GM19397 (cell line): ENCODE measurements around the gene CCDC12.

ENCODE experiments used
- ATAC-seq: cut with Tn5 transposase; IDR thresholded peaks from one replicate; pipeline ENCODE4 v1.9.1; 2021; ENCODE audit warnings: mild to moderate bottlenecking, moderate library complexity; ENCODE audit not compliant: unreplicated experiment

Gene CCDC12

GRCh38 chr3:46997453-46998091, 21.0 kb upstream of the CCDC12 start:
- no peak for ATAC-seq

GRCh38 chr3:46996689-46997452, 20.3 kb upstream of the CCDC12 start:
- ATAC-seq = no peak

- no peak for ATAC-seq
Measured at GRCh38 chr3:46995901-46996562, 19.5 kb upstream of the CCDC12 start.

GRCh38 chr3:46994801-46995731, 18.5 kb upstream of the CCDC12 start:
- ATAC-seq = no peak

- no peak for ATAC-seq
Measured at GRCh38 chr3:46993986-46994385, 17.4 kb upstream of the CCDC12 start.

GRCh38 chr3:46993292-46993691, 16.7 kb upstream of the CCDC12 start:
- no peak for ATAC-seq

GRCh38 chr3:46992231-46992630, 15.7 kb upstream of the CCDC12 start:
- no peak for ATAC-seq

- no peak for ATAC-seq
Measured at GRCh38 chr3:46991406-46992165, 15.0 kb upstream of the CCDC12 start.

GRCh38 chr3:46990573-46991374, 14.2 kb upstream of the CCDC12 start:
- no peak for ATAC-seq

GRCh38 chr3:46989146-46989810, 12.7 kb upstream of the CCDC12 start:
- ATAC-seq = no peak

- ATAC-seq = no peak
Measured at GRCh38 chr3:46988616-46989015, 12.1 kb upstream of the CCDC12 start.

GRCh38 chr3:46987743-46988401, 11.3 kb upstream of the CCDC12 start:
- peak; percentile 62 for ATAC-seq

GRCh38 chr3:46987319-46987742, 10.8 kb upstream of the CCDC12 start:
- ATAC-seq = peak; percentile 3

- no peak for ATAC-seq
Measured at GRCh38 chr3:46986782-46987310, 10.3 kb upstream of the CCDC12 start.

GRCh38 chr3:46986055-46986730, 9.6 kb upstream of the CCDC12 start:
- ATAC-seq = no peak

GRCh38 chr3:46985588-46985987, 9.0 kb upstream of the CCDC12 start:
- ATAC-seq = no peak
